ENCODE results near the gene POU5F2.

Gene POU5F2, protein sequence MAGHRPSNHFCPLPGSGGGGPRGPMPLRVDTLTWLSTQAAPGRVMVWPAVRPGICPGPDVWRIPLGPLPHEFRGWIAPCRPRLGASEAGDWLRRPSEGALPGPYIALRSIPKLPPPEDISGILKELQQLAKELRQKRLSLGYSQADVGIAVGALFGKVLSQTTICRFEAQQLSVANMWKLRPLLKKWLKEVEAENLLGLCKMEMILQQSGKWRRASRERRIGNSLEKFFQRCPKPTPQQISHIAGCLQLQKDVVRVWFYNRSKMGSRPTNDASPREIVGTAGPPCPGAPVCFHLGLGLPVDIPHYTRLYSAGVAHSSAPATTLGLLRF

DNA sequence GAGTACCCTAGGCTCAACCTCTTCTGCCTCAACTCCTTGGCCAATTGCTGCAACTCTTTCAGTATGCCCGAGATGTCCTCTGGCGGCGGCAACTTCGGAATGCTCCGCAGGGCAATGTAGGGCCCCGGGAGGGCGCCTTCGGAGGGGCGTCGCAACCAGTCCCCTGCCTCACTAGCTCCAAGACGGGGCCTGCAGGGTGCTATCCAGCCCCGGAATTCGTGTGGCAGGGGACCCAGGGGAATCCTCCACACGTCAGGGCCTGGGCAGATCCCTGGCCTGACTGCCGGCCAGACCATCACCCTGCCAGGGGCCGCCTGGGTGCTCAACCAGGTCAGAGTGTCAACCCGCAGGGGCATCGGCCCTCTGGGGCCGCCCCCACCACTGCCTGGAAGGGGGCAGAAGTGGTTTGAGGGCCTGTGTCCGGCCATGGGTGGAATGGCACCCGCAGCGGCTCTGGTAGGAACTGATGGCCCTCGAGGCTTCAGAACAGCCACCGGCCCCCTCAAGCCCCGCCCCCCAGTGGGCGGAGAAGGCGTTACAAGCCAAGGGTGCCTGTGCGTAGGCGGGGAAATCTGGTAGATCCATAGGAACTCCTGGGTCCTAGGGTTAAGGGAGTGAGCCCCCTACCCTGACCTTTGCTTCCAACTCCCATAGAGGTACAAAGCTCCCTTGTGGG, at the start of gene POU5F2:
TSS of gene POU5F2 (minus strand) at position 465 of the 676 bp plus-strand sequence. CDS start at position 428, 37 bp downstream.
- no peak for DNase-seq (ENCODE audit: low read depth)

DNA sequence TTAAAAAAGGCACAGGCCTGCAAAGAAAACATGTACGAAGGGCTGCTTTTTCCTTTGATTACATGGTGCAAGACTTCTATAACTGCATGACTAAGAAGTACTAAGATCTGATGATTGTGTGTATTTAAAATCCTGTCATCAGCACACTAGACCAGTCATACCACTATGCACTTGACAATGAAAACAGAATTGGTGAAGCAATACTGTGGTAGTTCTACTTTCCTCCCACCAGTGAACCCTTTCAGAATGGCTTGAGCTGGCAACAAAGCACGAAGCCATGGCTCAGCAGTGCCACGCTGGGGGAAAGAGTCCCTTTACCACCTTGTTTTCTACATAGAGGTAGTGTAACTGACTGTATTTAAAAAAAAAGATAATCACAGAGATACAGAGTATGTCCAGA, 49.0 kb upstream of the POU5F2 start:
- no peak for DNase-seq (ENCODE audit: low read depth)

DNA sequence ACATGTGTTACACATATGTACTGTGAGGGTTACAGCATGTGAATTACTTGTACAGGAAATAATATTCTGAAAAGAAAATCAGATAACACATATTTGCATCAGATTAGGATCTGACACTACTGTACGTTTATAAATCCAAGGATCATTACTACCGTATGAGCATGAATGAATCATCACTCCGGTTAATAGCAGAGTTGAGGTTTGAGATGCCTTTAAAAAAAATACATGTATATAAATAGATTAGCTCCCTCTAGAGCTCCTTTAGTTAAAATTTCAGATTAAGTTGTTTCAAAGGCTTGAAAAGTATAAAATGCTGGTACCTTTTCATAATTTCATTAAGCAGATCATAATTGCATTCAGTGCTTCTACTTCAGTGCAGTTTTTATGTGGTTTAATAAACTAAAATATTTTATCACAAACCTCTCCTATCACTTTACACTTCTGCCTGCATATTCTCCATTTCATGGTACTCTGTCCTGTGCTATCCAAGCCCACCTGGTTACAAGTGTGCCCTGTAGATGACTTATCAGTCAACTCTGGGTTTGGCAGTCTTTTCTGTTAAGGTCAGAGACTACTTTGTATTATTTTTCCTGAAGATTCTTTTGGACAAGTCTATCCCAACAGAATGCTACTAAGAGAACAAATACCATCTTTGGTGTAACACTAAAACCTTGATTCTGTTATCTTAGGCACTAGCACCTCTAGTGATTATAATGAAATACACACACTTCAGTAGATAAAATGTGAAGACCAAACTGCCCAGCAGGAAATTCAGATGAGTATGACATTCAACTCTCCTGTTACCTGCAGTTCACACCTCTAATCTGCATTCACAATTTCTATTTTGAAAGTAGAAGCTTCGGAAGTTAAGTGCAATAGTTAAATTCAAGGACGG, 48.0 kb upstream of the POU5F2 start:
- peak; percentile 27 for DNase-seq (ENCODE audit: low read depth)

DNA sequence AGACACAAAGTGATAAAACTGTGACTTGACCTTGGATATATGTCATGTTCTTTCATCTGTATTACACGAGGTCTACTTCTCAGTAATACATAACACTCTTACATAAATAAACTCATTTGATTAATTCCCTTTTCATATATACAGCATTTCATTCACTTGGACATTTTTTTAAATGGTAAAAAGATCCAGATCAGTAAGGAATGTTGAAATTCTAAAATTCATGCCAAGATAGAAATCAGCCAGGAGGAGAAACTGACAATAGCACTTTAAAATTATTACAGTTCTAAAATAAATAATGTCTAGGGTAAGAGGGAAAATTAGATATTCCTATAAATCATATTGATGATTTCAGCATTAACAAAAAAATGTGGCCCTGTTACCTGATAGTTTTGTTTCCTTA, 46.2 kb upstream of the POU5F2 start:
- DNase-seq (ENCODE audit: low read depth), result no peak

DNA sequence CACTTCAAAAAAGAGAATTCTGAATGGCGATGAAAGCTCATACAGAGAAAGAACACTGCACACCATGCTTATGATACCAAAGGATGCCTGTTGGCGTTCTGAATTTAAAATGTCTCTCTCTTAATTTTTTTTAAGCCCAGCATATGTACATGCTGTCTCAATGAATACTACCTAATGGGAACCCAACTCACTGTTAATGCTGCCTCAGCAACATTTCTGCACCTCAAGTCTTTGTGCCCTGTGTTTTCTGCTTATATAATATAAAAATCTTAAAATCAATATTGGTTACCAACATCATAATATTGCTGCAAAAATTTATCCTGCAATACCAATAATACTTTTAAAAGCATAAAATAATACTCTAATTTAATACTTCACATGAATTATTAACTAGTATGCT, 44.1 kb upstream of the POU5F2 start:
- no peak for DNase-seq (ENCODE audit: low read depth)

DNA sequence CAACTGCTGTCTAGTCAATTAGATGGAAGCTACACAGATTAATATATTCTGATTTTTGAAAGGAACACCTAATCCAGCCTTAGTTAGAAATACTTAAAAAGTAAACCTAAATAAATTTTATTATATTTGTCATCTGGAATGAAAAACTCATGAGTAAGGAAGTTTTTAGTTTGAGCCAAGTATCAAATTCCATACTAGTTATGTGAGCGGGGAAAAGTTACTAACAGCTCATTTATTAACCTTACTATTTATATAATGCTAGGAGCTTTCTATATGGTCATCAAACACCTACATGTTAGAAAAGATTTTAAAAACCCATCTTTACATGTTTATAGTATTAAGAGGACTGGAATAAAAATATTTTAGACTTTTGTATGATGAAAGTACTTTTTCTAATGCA, 41.6 kb upstream of the POU5F2 start:
- no peak for DNase-seq (ENCODE audit: low read depth)

DNA sequence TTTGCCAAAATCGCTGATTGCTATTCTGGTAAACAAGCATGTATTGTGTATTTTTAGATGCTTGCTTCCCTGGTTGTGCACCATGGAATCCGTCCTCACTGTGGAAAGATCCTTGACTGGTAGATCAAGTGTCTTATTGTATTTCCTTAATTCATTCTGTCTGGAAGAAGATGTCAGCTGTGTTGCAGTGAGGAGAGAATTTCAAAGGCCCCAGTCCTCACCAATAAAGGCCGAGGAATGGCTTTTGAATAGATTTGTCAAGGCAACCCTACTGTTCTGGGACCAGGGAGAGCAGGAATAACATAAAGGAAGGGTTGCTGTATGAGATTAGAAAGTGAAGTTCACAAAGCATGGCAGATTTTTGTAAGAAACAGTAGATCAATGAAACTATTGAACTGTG, 36.2 kb upstream of the POU5F2 start:
- DNase-seq (ENCODE audit: low read depth), result no peak

DNA sequence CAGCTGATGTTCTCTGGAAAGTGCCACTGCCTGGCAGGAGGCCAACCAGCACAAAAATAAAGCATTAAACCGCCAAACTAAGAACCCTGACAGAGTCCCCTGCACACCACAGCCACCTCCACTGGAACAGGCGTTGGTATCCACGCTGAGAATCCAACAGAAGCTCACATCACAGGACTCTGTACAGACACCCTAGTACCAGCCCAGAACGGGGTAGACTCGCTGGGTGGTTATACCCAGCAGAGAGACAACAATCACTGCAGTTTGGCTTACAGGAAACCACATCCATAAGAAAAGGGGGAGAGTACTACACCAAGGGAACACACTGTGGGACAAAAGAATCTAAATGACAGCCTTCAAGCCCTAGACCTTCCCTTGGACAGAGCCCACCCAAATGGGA, 15.0 kb upstream of the POU5F2 start:
- DNase-seq (ENCODE audit: low read depth), result no peak

DNA sequence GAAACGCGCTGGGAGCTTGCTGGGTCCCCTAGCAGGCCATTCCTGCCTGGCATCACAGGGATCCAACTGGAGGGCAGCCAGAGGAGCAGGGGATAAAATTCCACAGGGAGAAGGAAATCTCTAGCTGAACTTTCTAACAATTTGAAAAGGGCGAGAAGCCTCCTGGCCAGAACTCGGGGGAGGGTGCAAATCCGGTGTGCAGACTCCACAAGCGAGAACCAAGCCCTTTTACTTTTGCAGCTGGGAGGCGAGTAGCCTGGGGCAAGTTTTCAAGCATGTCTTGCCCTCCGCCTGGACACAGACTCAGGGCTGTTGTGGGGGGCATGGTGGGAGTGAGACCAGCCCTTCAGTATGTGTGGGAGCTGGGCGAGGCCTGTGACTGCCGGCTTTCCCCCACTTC, 14.3 kb upstream of the POU5F2 start:
- DNase-seq (ENCODE audit: low read depth), result no peak

DNA sequence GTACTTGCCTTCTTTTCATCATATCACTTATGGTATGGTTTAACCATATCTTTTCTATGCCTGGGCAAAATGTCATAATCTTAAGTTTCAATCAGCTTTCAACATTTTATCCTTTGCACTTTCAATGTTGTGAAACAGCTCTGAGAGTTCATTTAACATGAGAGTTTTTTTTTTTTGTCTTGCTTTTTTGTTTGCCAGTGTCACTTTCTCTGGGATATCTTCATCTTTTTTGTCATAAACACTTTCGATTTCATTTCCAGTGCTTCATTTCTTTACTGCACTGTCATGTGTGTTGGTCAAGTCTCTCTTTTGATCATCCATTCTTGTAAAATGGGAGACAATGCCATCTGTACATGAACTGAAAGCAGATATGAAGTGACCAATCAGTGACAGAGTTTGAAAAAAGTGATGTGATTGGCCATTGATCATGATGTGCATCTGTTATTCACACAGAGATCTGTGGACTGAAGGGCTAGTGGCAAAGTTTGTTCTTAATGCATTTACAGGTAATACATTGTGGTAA, 7.5 kb upstream of the POU5F2 start:
- DNase-seq (ENCODE audit: low read depth), result no peak

DNA sequence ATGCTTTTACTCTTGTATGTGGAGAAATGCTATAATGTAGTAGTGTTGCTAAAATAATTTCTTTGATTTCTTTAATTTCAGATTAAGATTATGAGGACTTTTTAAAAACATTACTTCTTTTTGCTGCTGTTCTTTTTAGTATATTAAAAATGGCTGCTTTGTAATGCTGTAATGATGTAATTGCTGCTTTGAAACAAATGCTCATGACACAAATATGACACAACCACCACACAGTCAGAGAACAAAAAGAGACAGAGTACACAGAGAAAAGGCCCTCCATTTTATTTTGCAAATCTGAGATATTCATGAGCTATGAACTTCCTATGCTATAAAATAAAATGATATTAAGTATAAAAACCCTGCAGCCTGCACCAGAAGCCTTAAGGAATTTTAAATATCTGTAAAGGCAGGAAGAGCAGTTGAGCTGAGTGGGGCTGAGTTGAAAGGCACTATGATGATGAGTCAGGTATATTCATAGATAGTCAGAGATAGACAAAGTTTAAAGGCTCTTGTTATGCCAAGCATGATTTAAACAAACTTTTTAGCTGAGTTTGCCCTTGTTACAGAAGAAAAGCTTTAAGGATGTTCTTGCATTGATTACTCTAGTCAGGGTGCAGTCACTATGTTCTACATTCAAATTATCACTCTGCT, 5.1 kb upstream of the POU5F2 start:
- DNase-seq (ENCODE audit: low read depth), result no peak

DNA sequence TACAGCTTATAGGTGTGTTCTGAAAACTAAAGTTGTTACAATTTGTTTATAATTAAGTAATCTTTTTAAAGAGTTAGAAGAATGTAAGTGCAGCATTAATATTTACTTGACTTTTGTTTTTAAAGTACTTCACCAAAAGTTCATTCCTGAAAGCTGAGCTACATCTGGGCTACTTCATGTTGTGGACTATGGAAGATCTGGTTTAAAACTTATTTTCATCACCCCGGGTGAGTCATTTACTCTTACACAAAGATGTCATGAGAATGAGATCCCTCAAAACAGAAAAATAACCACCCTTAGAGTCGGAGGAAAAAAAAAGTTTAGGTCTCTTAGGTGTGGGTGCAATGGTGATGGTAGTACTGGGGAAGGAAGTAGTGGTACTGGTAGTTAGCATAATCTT, 5.1 kb downstream of the POU5F2 start:
- no peak for DNase-seq (ENCODE audit: low read depth)

DNA sequence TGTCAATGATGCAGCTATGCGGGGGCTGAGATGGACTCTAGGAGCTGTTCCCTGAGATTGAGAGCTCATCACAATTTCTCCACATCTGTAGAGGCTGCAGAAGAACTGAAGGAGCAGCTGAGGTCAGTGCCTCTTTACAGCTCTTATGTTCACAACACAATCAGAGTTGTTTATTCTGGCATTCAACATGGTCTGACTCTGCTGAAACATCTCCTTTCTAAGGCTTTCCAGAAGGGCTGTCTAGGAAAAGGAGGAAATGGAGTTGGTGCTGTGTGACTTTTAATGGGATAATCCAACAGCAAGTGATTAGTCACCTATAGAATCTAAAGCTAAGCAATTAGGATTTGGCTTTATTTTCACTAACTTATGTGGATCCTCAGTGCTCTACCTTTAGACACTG, 6.0 kb downstream of the POU5F2 start:
- peak; percentile 13 for DNase-seq (ENCODE audit: low read depth)

DNA sequence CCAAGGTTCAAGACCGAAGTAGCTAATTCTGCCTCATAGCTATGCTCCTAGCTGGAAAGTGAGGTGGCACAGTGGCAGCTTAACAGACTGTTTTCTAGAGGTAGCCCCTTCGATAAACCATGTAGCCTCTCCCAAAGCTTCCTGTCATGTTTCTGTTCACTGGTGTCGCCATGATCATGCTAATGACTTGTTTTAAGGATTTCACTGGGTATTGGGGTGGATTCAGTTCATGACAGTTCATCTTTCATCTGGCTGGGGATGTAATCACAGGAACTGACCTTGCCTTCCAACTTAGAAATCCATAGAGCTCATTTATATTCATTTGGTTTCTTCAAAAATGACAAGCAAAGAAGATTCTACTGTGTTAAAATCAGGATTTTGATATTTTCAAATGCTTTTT, 9.4 kb downstream of the POU5F2 start:
- no peak for DNase-seq (ENCODE audit: low read depth)

DNA sequence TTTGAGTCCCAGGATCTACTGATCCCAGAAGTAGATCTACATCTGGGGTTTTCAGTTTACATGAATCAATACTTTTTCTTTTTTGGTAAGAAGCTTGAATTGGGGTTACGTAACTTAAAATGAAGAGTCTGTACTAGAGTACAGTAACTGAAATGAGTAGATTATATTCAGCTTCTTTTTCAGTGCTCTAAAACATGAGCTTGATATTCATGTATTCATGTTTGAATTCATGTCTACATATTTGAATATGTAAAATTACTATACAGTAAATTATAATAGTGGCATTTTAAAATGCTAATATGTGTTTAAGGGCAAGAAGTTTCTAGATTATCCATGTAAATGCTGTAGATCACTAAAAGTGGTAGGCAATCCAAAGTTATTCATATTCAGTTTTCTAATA, 14.8 kb downstream of the POU5F2 start:
- DNase-seq (ENCODE audit: low read depth), result no peak

DNA sequence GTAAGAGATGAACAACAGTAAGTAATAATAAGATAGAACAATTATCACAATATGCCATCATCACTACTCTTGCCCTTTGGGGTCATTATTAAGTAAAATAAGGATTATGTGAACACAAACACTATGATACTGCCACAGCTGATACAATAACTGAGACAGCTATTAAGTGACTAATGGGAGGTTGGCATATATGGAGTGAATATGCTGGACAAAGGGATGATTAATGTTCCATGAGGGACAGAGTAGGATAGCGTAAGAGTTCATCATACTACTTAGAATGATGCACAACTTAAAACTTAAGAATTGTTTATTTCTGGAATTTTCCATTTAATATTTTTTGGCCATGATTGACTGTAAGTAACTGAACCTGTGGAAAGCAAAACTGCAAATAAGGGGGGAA, 16.6 kb downstream of the POU5F2 start:
- DNase-seq (ENCODE audit: low read depth), result no peak

DNA sequence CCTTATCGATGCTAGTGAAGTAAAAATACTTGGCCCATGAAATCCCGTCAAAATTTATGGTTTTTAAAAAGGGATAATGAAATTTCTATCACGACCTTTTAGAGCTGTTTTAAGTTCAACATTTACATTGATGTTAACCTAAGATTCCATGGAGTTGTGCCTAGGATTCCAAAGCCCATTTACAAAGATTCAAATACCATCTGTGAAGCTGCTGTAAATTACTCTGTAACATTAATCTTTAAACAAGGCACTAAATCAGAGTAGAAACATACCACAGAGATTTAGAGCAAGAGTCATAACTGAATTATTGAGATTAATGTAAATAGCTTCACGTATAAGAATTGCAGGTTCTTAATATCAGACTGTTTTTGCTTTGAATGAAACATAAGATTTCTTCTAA, 17.7 kb downstream of the POU5F2 start:
- DNase-seq (ENCODE audit: low read depth), result no peak

DNA sequence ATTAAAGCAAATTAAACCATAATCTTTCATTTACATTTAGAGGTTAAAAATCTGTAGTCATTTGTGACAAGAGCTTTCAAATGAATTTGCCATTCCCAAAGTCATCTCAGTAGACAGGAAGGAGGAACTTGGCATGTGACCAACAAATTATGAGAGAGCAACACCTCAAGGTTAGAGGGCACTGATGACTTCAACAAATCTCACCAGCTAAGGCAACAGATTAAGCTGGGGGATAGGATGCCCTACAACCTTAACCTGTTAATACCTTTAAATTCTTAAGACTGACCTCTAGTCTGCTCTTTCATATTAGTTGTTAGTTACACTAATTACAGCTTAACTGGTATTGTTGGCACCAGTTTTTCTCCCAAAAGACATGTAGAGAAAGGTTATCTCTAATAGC, 18.4 kb downstream of the POU5F2 start:
- no peak for DNase-seq (ENCODE audit: low read depth)

DNA sequence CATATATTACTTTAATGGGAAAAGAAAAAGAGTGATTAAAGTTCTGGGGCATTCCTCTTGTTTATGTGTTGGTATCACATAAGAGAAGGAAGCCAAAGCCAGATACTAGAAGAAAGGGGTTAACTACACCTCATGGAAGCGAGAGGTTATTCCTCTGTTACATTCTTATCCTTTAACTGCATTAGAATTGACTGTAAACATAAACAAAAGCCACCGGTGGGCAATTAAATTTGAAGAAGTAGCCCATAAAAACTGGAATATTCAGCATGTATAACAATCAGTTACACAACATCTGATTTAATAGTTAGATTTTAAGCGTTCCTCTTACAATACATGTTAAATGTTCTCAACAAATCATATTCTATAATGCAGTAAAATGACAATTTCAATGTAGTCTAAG, 18.8 kb downstream of the POU5F2 start:
- no peak for DNase-seq (ENCODE audit: low read depth)

DNA sequence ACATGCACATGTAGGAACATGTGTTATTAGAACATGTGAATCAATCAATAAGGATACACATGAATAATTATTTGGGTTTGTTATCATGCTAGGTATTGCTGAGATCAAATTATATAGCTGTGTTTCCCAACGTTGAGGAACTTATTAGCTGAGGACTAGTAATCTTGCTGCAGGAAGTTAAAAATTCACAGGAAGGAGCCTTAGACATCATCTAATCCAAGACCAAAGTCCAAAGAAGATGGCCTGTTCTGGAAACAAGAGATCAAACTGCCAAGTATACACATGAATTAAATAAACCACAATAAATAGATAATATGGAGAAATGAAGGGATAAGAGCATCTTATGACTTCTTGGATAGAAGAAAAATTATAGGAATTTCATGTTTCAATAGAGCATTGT, 19.9 kb downstream of the POU5F2 start:
- DNase-seq (ENCODE audit: low read depth), result no peak

DNA sequence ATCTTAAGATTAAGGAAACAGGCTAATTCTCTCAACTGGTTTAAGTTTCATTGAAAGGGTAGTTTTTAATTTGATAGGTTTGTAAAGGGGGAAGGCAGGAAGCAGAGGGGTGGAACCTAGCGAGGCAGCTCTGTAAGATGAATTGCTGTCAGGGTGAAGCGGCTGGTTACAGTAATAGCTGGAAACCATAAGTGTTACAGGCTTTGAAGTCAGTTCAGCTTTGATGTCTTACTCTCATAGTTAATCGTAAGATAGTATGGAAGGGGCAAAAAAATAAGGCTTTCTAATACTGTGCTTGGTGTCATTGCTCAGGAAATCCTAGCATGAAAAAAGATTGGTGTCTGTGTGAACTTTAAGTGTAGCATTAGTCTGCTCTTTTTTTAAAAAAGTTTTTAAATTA, 20.3 kb downstream of the POU5F2 start:
- DNase-seq (ENCODE audit: low read depth), result no peak

DNA sequence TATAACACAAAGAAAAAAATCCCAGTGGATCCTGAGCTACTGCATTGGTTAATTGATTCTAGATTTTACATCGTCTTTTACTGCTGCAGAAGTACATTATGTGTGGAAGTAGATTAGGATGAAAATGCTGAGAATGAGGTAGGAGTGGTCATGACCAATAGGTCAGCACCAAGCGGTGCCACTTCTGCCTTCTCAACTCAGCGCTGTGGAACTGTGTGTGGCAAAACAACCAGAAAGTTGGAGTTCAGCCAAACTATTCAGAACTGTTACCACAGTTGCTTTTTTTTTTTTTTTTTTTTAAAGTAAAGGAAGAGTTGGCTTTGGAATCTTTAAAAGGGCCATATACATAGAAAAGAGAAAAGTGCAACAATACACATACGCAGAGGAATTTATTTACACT, 24.2 kb downstream of the POU5F2 start:
- DNase-seq (ENCODE audit: low read depth), result no peak
